Testis (tissue), 3 donors: ENCODE results near the gene ELF1. TPM values are rescaled to one million over a fixed set of nuclear protein-coding genes. Genes with fewer than 3 reads are reported as not detected.

Experiments
- DNase-seq: peaks from one replicate; pipeline ENCODE4 v3.0.0-alpha.2; 2019
- H3K27ac ChIP-seq, 2 donors: fragments of 200-600 bp; sonication (generic); one replicate each; pipeline ENCODE4 v1.5.1; 2019
- H3K27me3 ChIP-seq: fragments of 200-600 bp; sonication (generic); one replicate; pipeline ENCODE4 v1.5.1; 2019
- H3K36me3 ChIP-seq: fragments of 200-600 bp; sonication (generic); one replicate; pipeline ENCODE4 v1.5.1; 2017; ENCODE audit warnings: low read depth; ENCODE audit errors: missing control alignments
- H3K4me1 ChIP-seq: fragments of 200-600 bp; sonication (generic); one replicate; pipeline ENCODE4 v1.5.1; 2019
- H3K4me3 ChIP-seq, 2 donors: fragments of 200-600 bp; sonication (generic); one replicate each; pipeline ENCODE4 v1.5.1; 2017 to 2019
- H3K9me3 ChIP-seq: fragments of 200-600 bp; sonication (generic); one replicate; pipeline ENCODE4 v1.5.1; 2017
- CTCF ChIP-seq, 3 experiments: fragments of 450-650 bp in 2 of 3; fragments of 200-600 bp in 1 of 3; sonication (generic) in 1 of 3; IDR thresholded peaks; one replicate each; pipeline ENCODE4 v1.5.1; 2016 to 2019; ENCODE audit warnings: antibody characterized with exemption in 3 of 3, mild to moderate bottlenecking in 2 of 3, moderate library complexity in 1 of 3
- POLR2A ChIP-seq: fragments of 450-650 bp; IDR thresholded peaks from one replicate; pipeline ENCODE4 v1.6.1; 2017; ENCODE audit warnings: antibody characterized with exemption, mild to moderate bottlenecking, moderate library complexity
- WGBS, 2 donors: methylation state at CpG; one replicate each; pipeline ENCODE4 v1.1.5; 2018; 5-methylcytosine and 5-hydroxymethylcytosine counted together
- intact Hi-C: fragments of 100-400 bp; cut with DNase I; formaldehyde crosslinking; loops from one replicate; pipeline ENCODE4 v1.15.1; 2023; ENCODE audit warnings: low total_unique reads
- polyA plus RNA-seq: library from polyadenylated mRNA; stranded (reverse); fragments of 350-450 nt; fragmentation: Illumina TruSeq; extraction: RNeasy Lipid Tissue Mini Kit (QIAGEN cat#74804); gene quantifications from one replicate; pipeline ENCODE4 v1.2.3, GENCODE V29; 2014; ENCODE audit warnings: low read depth, low replicate concordance; ENCODE audit not compliant: insufficient read depth
- total RNA-seq, 2 donors: library from RNA; depleted of rRNA; stranded (reverse); fragments of >200 nt; gene quantifications; one replicate each; pipeline ENCODE4 v1.2.3, GENCODE V29; 2016

ELF1 gene
- total and polyA plus RNA-seq, 3 donors from 2014 or later, result 32.8 to 67.5 (median 54.8) TPM

- TF ChIP-seq POLR2A (no peak), CTCF (IDR thresholded peaks at IDR 0.05) (no peak)
- intact Hi-C loops, result no loop called here
- no peaks in the 10 kb centered on the region for H3K9me3 ChIP-seq
- DNase-seq, result no peak
- peaks cover 20% of the 10 kb centered on the region for H3K4me1 ChIP-seq
- WGBS, 2 donors, result 79% methylated on average over 11 of the region's 11 CpGs
- H3K36me3 ChIP-seq, result no peaks in the 10 kb centered on the region
- no peak overlapping the region for H3K27ac ChIP-seq
- H3K27me3 ChIP-seq, result no peaks in the 10 kb centered on the region
- H3K4me3 ChIP-seq, result no peak overlapping the region
Measured at GRCh38 chr13:40992678-40993518, 26.2 kb downstream of the ELF1 start.

- Histone ChIP-seq H3K4me3 (no peak overlapping the region), H3K36me3 (no peaks in the 10 kb centered on the region), H3K9me3 (no peaks in the 10 kb centered on the region), H3K27me3 (no peaks in the 10 kb centered on the region), H3K4me1 (peaks cover 38% of the 10 kb centered on the region), H3K27ac (no peak overlapping the region)
- no peak for DNase-seq
- TF ChIP-seq CTCF (IDR thresholded peaks at IDR 0.05) (no peak), POLR2A (no peak)
- intact Hi-C loops, result no loop called here
- 73 to 82% methylated on average over 2 of the region's 2 CpGs for WGBS, 2 donors
Measured at GRCh38 chr13:40987606-40988280, 31.4 kb downstream of the ELF1 start.

GRCh38 chr13:40986101-40986856, 32.8 kb downstream of the ELF1 start:
- intact Hi-C loops, result no loop called here
- Histone ChIP-seq H3K4me3 (no peak overlapping the region), H3K36me3 (no peaks in the 10 kb centered on the region), H3K9me3 (no peaks in the 10 kb centered on the region), H3K27me3 (no peaks in the 10 kb centered on the region), H3K27ac (peak overlapping the region; percentile 73 to 92), H3K4me1 (peaks cover 45% of the 10 kb centered on the region)
- TF ChIP-seq CTCF (IDR thresholded peaks at IDR 0.05) (no peak), POLR2A (no peak)
- WGBS, 2 donors, result 15 to 23% methylated on average over 5 of the region's 5 CpGs
- DNase-seq, result no peak

- H3K4me1 ChIP-seq, result peaks cover 45% of the 10 kb centered on the region
- peak overlapping the region; percentile 73 to 92 for H3K27ac ChIP-seq
- no peak for DNase-seq
- H3K36me3 ChIP-seq, result no peaks in the 10 kb centered on the region
- TF ChIP-seq POLR2A (no peak), CTCF (IDR thresholded peaks at IDR 0.05) (no peak)
- H3K4me3 ChIP-seq, result no peak overlapping the region
- WGBS, 2 donors, result 47 to 52% methylated on average over 5 of the region's 5 CpGs
- intact Hi-C loops, result no loop called here
- H3K9me3 ChIP-seq, result no peaks in the 10 kb centered on the region
- H3K27me3 ChIP-seq, result no peaks in the 10 kb centered on the region
Measured at GRCh38 chr13:40985381-40986100, 33.6 kb downstream of the ELF1 start.
